BE2C (cell line): ENCODE results near the gene NPHP4.

Experiments used
- DNase-seq: peaks from one replicate; pipeline ENCODE4 v3.0.0-alpha.2; 2020
- H3K27me3 ChIP-seq: fragments of 250-450 bp; sonication (Bioruptor Pico); 2 replicates; pipeline ENCODE4 v1.5.1; 2020; ENCODE audit warnings: mild to moderate bottlenecking
- H3K36me3 ChIP-seq: fragments of 250-450 bp; sonication (Bioruptor Pico); 2 replicates; pipeline ENCODE4 v1.5.1; 2020; ENCODE audit warnings: mild to moderate bottlenecking
- H3K4me1 ChIP-seq: fragments of 250-450 bp; sonication (Bioruptor Pico); 2 replicates; pipeline ENCODE4 v1.5.1; 2020
- H3K4me3 ChIP-seq: 2 replicates; pipeline ENCODE4 v1.5.1; 2011; ENCODE audit warnings: low read depth, low read length
- H3K9me3 ChIP-seq: fragments of 250-450 bp; sonication (Bioruptor Pico); 2 replicates; pipeline ENCODE4 v1.5.1; 2020
- TF ChIP-seq, protein P1 (sequence below): IDR thresholded peaks from 2 replicates; pipeline ENCODE4 v1.5.1; 2012; ENCODE audit warnings: mild to moderate bottlenecking, low read depth, low read length

Gene NPHP4

DNA sequence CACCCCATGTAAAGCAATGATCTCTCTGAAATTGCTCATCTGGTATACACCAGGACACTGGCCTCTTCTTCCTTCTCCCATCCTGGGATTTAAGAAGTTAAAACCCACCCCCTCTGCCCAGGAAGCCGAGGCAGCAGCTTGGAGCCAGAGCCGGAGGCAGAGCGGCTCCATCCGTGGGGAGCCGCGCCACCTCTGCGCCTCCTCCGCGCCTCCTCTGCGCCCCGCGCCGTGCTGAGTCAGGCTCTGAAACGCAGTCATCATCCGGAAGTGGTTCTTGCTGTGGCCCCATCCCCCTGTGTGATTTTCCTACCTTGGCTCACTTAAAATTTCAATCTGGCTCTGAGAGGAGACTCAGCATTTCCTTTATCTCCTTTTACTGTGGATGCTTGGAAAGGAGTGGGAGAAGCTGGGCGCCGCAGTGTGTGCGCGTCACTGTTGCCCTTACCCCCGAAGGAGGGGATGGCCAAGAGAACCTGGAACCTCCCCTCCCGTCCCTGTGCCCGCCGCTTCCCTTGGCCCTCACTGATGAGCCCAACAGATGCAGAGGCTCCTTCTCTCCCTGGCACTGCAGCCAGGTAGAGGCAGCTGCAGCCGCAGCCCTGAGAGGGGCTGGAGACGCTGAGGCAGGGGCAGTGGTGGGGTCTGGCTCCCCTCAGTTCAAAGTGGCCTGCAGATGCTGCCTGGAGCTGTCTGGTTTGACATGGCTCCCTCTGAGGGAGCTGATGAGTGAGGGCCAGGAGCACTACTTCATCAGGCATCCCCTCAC lies 15.3 kb upstream of the NPHP4 start:
- no peaks in the 10 kb centered on the region for H3K36me3 ChIP-seq
- H3K4me1 ChIP-seq, result peaks cover 11% of the 10 kb centered on the region
- H3K4me3 ChIP-seq, result no peak overlapping the region
- H3K27me3 ChIP-seq, result no peaks in the 10 kb centered on the region
- H3K9me3 ChIP-seq, result no peaks in the 10 kb centered on the region
- TF ChIP-seq, protein P1, sequence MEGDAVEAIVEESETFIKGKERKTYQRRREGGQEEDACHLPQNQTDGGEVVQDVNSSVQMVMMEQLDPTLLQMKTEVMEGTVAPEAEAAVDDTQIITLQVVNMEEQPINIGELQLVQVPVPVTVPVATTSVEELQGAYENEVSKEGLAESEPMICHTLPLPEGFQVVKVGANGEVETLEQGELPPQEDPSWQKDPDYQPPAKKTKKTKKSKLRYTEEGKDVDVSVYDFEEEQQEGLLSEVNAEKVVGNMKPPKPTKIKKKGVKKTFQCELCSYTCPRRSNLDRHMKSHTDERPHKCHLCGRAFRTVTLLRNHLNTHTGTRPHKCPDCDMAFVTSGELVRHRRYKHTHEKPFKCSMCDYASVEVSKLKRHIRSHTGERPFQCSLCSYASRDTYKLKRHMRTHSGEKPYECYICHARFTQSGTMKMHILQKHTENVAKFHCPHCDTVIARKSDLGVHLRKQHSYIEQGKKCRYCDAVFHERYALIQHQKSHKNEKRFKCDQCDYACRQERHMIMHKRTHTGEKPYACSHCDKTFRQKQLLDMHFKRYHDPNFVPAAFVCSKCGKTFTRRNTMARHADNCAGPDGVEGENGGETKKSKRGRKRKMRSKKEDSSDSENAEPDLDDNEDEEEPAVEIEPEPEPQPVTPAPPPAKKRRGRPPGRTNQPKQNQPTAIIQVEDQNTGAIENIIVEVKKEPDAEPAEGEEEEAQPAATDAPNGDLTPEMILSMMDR, result no peak
- no peak for DNase-seq

DNA sequence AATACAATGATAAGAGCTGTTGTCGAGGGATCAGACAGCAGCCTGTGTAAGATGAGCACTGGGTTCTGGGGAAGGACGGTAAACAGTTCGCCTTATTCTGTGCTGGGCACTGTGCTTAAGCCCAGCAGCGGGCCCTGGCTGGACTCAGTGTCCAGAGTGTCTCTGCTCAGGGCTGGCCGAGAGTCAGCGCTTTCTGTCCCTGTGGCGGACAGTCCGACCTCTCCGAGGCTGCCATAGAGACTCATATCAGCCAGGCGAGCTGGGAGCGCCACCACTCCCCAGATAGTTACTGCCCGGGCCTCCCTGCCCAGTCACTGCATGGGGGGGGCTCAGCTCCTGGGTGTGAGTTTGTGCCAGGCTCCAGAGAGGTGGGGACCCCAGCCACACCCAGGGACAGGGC lies 14.7 kb upstream of the NPHP4 start:
- DNase-seq, result no peak
- peaks cover 14% of the 10 kb centered on the region for H3K4me1 ChIP-seq
- H3K36me3 ChIP-seq, result no peaks in the 10 kb centered on the region
- TF ChIP-seq, protein P1, result no peak
- H3K27me3 ChIP-seq, result no peaks in the 10 kb centered on the region
- H3K4me3 ChIP-seq, result no peak overlapping the region
- H3K9me3 ChIP-seq, result no peaks in the 10 kb centered on the region

DNA sequence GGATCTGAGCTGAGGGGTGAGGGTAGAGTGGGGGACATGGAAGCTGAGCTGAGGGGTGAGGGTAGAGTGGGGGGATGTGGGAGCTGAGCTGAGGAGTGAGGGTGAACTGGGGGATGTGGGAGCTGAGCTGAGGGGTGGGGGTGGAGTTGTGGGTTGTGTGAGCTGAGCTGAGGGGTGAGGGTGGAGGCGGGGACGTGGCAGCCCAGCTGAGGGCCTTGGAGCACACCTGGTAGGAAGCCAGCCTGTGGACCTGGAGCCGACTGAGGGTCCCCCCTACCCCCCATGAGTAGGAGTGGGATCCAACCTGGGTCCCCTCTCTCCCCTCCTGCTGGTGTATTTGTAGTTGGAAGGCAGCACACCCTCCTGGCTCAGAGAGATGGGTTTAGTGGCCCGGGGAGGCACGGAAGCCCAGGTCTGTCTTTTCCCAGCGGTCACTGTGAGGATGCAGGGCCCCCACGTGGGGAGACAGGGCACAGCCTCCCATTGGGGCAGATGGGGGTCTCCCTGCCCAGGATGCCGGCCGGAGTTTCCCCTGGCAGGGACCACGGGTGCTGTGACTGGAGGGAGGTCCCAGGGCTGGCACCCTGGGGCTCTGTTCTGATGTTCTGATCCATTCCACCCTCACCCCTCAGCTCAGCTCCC lies 13.2 kb upstream of the NPHP4 start:
- DNase-seq, result no peak
- H3K4me3 ChIP-seq, result no peak overlapping the region
- H3K27me3 ChIP-seq, result no peaks in the 10 kb centered on the region
- H3K4me1 ChIP-seq, result peaks cover 16% of the 10 kb centered on the region
- H3K9me3 ChIP-seq, result no peaks in the 10 kb centered on the region
- H3K36me3 ChIP-seq, result no peaks in the 10 kb centered on the region
- TF ChIP-seq, protein P1, result no peak

DNA sequence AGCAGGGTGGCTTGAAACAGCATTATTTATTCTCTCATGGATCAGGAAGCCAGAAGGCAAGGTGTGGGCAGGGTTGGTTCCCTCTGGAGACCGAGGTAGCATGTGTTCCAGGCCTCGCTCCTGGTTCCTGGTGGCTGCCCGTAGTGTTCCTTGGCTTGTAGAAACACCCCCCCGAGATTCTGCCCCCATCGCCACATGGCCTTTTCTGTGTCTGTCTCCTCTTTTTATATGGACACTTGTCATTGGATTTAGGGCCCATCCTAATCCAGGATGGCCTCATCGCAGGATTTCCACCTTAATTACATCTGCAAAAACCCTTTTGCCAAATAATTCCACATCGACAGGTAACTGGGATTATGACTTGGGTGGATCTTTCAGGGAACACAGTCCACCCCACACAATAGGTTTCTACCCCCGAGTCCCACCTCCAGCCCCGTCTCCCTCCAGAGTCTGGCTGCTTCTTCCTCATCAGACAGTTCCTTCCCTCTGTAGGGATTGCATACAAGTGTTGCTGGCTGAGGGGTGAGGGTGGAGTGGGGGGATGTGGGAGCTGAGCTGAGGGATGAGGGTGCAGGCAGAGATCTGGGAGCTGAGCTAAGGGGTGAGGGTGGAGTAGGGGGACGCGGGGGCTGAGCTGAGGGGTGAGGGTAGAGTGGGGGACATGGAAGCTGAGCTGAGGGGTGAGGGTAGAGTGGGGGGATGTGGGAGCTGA lies 12.3 kb upstream of the NPHP4 start:
- no peaks in the 10 kb centered on the region for H3K27me3 ChIP-seq
- TF ChIP-seq, protein P1, result no peak
- H3K9me3 ChIP-seq, result no peaks in the 10 kb centered on the region
- peaks cover 16% of the 10 kb centered on the region for H3K4me1 ChIP-seq
- no peaks in the 10 kb centered on the region for H3K36me3 ChIP-seq
- no peak overlapping the region for H3K4me3 ChIP-seq
- no peak for DNase-seq

DNA sequence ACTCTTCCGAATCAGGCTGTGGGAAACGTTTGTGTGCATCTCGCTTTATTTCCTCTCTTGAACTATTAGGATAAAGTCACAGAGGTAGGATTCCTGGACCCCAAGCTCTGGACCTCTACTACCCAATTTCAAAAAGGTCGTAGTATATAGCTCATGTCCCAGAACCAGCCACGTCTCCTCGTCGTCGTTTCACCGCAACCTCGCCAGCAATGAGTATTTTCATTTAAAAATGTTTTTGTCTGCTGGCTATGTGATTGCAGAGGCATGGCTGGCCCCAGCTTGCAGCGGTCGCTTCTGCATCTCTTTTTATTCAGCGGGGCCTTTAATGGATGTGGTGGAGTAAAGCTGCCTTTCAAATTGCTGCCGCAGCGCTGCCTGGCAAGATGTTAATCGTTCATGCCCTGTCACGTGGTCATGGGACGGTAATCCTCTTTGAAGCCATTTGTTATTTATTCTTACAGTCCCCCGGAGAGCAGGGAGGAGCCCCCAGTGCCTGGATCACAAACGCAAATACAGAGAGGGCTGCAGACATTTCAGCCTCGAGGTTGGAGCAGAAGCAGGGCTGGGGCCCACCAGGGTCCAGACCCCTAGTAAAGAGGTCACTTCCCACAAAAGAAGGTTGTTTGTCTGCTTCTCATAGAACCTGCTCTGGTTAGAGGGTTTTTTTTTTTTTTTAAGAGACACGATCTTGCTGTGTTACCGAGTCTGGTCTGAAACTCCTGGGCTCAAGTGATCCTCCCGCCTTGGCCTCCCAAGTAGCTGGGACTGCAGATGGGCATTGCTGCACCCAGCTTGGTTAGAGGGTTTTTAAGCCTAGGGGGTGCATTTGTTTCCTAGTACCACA lies 11.6 kb upstream of the NPHP4 start:
- H3K9me3 ChIP-seq, result no peaks in the 10 kb centered on the region
- H3K4me1 ChIP-seq, result peaks cover 16% of the 10 kb centered on the region
- peak; percentile 46 for DNase-seq
- no peaks in the 10 kb centered on the region for H3K36me3 ChIP-seq
- H3K4me3 ChIP-seq, result no peak overlapping the region
- TF ChIP-seq, protein P1, result no peak
- no peaks in the 10 kb centered on the region for H3K27me3 ChIP-seq
